HG03095 (cell line): ENCODE results near the gene LRRC71.

Experiments
- ATAC-seq: cut with Tn5 transposase; IDR thresholded peaks from one replicate; pipeline ENCODE4 v1.9.1; 2021; ENCODE audit warnings: moderate library complexity; ENCODE audit not compliant: unreplicated experiment

Gene LRRC71

GRCh38 chr1:156920233-156921052 is at the start of gene LRRC71:
Gene LRRC71 (plus strand): TSS chr1:156920632. CDS start chr1:156920804, 172 bp downstream.
- no peak for ATAC-seq

GRCh38 chr1:156873659-156874058 is 46.8 kb upstream of the LRRC71 start:
- no peak for ATAC-seq

- ATAC-seq: no peak
Measured at GRCh38 chr1:156874142-156874541, 46.3 kb upstream of the LRRC71 start.

- no peak for ATAC-seq
Measured at GRCh38 chr1:156874572-156875340, 45.7 kb upstream of the LRRC71 start.

- no peak for ATAC-seq
Measured at GRCh38 chr1:156875341-156875615, 45.2 kb upstream of the LRRC71 start.

GRCh38 chr1:156876281-156876680 is 44.2 kb upstream of the LRRC71 start:
- no peak for ATAC-seq

- no peak for ATAC-seq
Measured at GRCh38 chr1:156877433-156878170, 42.8 kb upstream of the LRRC71 start.

GRCh38 chr1:156879876-156880275 is 40.6 kb upstream of the LRRC71 start:
- ATAC-seq: no peak

- no peak for ATAC-seq
Measured at GRCh38 chr1:156880473-156880872, 40.0 kb upstream of the LRRC71 start.

- no peak for ATAC-seq
Measured at GRCh38 chr1:156881101-156881500, 39.3 kb upstream of the LRRC71 start.

- ATAC-seq: no peak
Measured at GRCh38 chr1:156881663-156882062, 38.8 kb upstream of the LRRC71 start.

GRCh38 chr1:156882543-156882942 is 37.9 kb upstream of the LRRC71 start:
- ATAC-seq: no peak

GRCh38 chr1:156883919-156884318 is 36.5 kb upstream of the LRRC71 start:
- no peak for ATAC-seq

- ATAC-seq: no peak
Measured at GRCh38 chr1:156884560-156885184, 35.8 kb upstream of the LRRC71 start.

GRCh38 chr1:156885314-156885713 is 35.1 kb upstream of the LRRC71 start:
- ATAC-seq: no peak

GRCh38 chr1:156885880-156886355 is 34.5 kb upstream of the LRRC71 start:
- no peak for ATAC-seq

GRCh38 chr1:156886583-156887281 is 33.7 kb upstream of the LRRC71 start:
- no peak for ATAC-seq

GRCh38 chr1:156887317-156887716 is 33.1 kb upstream of the LRRC71 start:
- ATAC-seq: no peak

- ATAC-seq: no peak
Measured at GRCh38 chr1:156887734-156888133, 32.7 kb upstream of the LRRC71 start.

GRCh38 chr1:156889802-156890580 is 30.4 kb upstream of the LRRC71 start:
- no peak for ATAC-seq
